ENCODE results near the gene MED22. TPM values are rescaled to one million over a fixed set of nuclear protein-coding genes. Genes with fewer than 3 reads are reported as not detected.

MED22 gene
- polyA plus RNA-seq, 3 donors = 6.8 to 27.7 (median 9.6) TPM

DNA sequence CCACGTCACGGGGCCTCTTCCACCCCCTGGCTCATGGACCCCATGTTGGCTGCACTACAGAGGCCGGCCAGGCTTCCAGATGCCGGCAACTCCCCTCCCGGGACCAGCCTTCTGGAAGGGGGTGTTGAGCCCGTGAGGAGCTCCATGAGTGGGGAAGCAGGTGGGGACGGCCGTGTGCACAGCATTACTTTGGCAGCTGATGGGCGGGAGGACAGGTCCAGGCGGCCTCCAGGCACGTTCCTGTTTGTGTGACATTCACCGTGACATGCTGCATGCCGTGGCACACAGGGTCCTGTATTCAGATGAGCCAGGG is 43.8 kb downstream of the MED22 start:
- Mint-ChIP-seq H3K4me3 (no peak overlapping the region), H3K27ac (no peak overlapping the region), H3K9me3 (peaks cover 0 to 5% (median 2%) of the 10 kb centered on the region in 7 donors), H3K36me3 (no peaks in the 10 kb centered on the region), H3K4me1 (no peaks in the 10 kb centered on the region), H3K27me3 (ENCODE audit: low read depth in 3 of 3) (peaks cover 4 to 12% (median 9%) of the 10 kb centered on the region in 3 donors)
- no peak overlapping the region for H3K9ac ChIP-seq (ENCODE audit: insufficient read depth, low read length, poor library complexity, severe bottlenecking)
- no peak overlapping the region for H2AFZ ChIP-seq (ENCODE audit: insufficient read depth, low read depth, low read length, poor library complexity, severe bottlenecking)
- H3K36me3 ChIP-seq (replicated peaks in 1 of 2; ENCODE audit: control insufficient read depth in 1 of 2, insufficient read depth in 2 of 2, low read length in 2 of 2) = no peaks in the 10 kb centered on the region
- no peak overlapping the region for H3K27ac ChIP-seq (ENCODE audit: low read depth in 1 of 2, low read length in 2 of 2)
- 93% methylated on average over 11 of the region's 13 CpGs for WGBS (ENCODE audit: insufficient coverage)
- no peak overlapping the region for H3K4me2 ChIP-seq (replicated peaks; ENCODE audit: extremely low read depth, low read length, poor library complexity, severe bottlenecking)
- no peaks in the 10 kb centered on the region for H3K79me2 ChIP-seq (ENCODE audit: insufficient read depth, low read length)
- DNase-seq = no peak
- H4K20me1 ChIP-seq (ENCODE audit: insufficient read depth, low read length) = no peaks in the 10 kb centered on the region
- H3K27me3 ChIP-seq (ENCODE audit: control insufficient read depth in 2 of 2, insufficient read depth in 2 of 2, low read length in 2 of 2) = no peaks in the 10 kb centered on the region
- no peak overlapping the region for H3K4me3 ChIP-seq (replicated peaks in 1 of 3; ENCODE audit: low read depth in 2 of 3, low read length in 3 of 3)
- TF ChIP-seq, protein P1, sequence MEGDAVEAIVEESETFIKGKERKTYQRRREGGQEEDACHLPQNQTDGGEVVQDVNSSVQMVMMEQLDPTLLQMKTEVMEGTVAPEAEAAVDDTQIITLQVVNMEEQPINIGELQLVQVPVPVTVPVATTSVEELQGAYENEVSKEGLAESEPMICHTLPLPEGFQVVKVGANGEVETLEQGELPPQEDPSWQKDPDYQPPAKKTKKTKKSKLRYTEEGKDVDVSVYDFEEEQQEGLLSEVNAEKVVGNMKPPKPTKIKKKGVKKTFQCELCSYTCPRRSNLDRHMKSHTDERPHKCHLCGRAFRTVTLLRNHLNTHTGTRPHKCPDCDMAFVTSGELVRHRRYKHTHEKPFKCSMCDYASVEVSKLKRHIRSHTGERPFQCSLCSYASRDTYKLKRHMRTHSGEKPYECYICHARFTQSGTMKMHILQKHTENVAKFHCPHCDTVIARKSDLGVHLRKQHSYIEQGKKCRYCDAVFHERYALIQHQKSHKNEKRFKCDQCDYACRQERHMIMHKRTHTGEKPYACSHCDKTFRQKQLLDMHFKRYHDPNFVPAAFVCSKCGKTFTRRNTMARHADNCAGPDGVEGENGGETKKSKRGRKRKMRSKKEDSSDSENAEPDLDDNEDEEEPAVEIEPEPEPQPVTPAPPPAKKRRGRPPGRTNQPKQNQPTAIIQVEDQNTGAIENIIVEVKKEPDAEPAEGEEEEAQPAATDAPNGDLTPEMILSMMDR (IDR thresholded peaks at IDR 0.05) = no peak
- no peaks in the 10 kb centered on the region for H3K4me1 ChIP-seq (ENCODE audit: control insufficient read depth in 1 of 2, insufficient read depth in 2 of 2, low read length in 2 of 2)
- intact Hi-C loops (cut with micrococcal nuclease) = no loop called here
- H3K9me3 ChIP-seq (replicated peaks in 1 of 2; ENCODE audit: control insufficient read depth in 1 of 2, insufficient read depth in 1 of 2, low read length in 2 of 2) = no peaks in the 10 kb centered on the region

DNA sequence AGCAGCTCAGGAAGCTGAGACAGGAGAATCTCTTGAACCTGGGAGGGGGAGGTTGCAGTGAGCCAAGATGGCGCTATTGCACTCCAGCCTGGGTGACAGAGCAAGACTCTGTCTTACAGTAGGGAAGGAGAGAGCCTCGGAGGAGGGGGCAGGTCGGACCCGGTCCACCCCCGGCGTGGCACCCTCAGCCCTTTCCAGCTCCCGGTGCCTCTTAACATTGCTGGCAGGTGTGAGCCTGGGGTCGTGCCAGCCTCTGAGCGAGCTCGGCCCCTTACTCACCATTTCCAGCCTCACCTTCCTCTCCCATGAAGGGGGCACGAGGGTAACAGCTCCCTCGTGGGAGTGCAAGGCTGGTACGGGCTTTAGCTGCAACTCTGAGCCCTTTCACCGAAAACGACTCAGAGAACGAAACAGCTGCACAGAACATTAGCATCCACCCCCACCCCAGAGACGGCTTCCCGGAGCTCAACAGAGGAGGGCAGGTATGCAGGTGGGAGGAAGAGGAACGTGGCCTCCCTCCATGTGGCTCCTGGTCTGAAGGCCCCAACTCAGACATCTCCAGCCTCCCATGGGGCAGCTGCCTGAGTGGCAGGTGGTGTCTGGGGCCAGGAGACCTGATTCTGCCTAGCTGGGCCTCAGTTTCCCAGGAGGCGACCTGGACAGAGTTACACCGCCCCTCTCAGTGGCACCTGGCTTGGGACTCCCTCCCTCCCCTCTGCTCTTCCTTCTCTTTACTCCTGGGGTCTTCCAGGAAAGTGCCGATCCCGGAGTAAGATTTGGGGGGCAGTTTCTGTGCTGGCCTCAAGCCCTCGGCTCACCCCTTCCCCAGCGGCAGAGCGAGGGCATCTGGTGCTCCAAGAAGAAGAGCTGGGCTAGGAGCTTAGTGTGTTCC is 44.4 kb downstream of the MED22 start:
- intact Hi-C loops (cut with micrococcal nuclease) = no loop called here
- Mint-ChIP-seq H3K9me3 (peaks cover 0 to 4% (median 0%) of the 10 kb centered on the region in 7 donors), H3K4me3 (no peak overlapping the region), H3K4me1 (no peaks in the 10 kb centered on the region), H3K27ac (no peak overlapping the region), H3K27me3 (ENCODE audit: low read depth in 3 of 3) (peaks cover 5 to 12% (median 12%) of the 10 kb centered on the region in 3 donors), H3K36me3 (no peaks in the 10 kb centered on the region)
- no peak overlapping the region for H3K4me2 ChIP-seq (replicated peaks; ENCODE audit: extremely low read depth, low read length, poor library complexity, severe bottlenecking)
- no peaks in the 10 kb centered on the region for H3K36me3 ChIP-seq (replicated peaks in 1 of 2; ENCODE audit: control insufficient read depth in 1 of 2, insufficient read depth in 2 of 2, low read length in 2 of 2)
- TF ChIP-seq, protein P1 (IDR thresholded peaks at IDR 0.05) = no peak
- no peak overlapping the region for H3K9ac ChIP-seq (ENCODE audit: insufficient read depth, low read length, poor library complexity, severe bottlenecking)
- DNase-seq = no peak
- no peaks in the 10 kb centered on the region for H3K79me2 ChIP-seq (ENCODE audit: insufficient read depth, low read length)
- H3K9me3 ChIP-seq (replicated peaks in 1 of 2; ENCODE audit: control insufficient read depth in 1 of 2, insufficient read depth in 1 of 2, low read length in 2 of 2) = no peaks in the 10 kb centered on the region
- H3K27me3 ChIP-seq (ENCODE audit: control insufficient read depth in 2 of 2, insufficient read depth in 2 of 2, low read length in 2 of 2) = no peaks in the 10 kb centered on the region
- H3K4me1 ChIP-seq (ENCODE audit: control insufficient read depth in 1 of 2, insufficient read depth in 2 of 2, low read length in 2 of 2) = no peaks in the 10 kb centered on the region
- no peak overlapping the region for H3K4me3 ChIP-seq (replicated peaks in 1 of 3; ENCODE audit: low read depth in 2 of 3, low read length in 3 of 3)
- no peaks in the 10 kb centered on the region for H4K20me1 ChIP-seq (ENCODE audit: insufficient read depth, low read length)
- no peak overlapping the region for H2AFZ ChIP-seq (ENCODE audit: insufficient read depth, low read depth, low read length, poor library complexity, severe bottlenecking)
- H3K27ac ChIP-seq (ENCODE audit: low read depth in 1 of 2, low read length in 2 of 2) = no peak overlapping the region
- 94% methylated on average over 11 of the region's 26 CpGs for WGBS (ENCODE audit: insufficient coverage)
